GM18907 (cell line): ENCODE results near the gene EZH1.
"Not testable (repeated sequence)": the region's sequence is repeated elsewhere in the genome, so short reads cannot be mapped to it uniquely, and the experiment has no call there.

Experiments
- ATAC-seq: cut with Tn5 transposase; IDR thresholded peaks from one replicate; pipeline ENCODE4 v1.9.1; 2021; ENCODE audit warnings: mild to moderate bottlenecking, moderate library complexity; ENCODE audit not compliant: unreplicated experiment

EZH1 gene

GRCh38 chr17:42672038-42672437, 72.8 kb downstream of the EZH1 start:
- no peak for ATAC-seq

- no peak for ATAC-seq
Observed at GRCh38 chr17:42670789-42671657, 73.8 kb downstream of the EZH1 start.

DNA sequence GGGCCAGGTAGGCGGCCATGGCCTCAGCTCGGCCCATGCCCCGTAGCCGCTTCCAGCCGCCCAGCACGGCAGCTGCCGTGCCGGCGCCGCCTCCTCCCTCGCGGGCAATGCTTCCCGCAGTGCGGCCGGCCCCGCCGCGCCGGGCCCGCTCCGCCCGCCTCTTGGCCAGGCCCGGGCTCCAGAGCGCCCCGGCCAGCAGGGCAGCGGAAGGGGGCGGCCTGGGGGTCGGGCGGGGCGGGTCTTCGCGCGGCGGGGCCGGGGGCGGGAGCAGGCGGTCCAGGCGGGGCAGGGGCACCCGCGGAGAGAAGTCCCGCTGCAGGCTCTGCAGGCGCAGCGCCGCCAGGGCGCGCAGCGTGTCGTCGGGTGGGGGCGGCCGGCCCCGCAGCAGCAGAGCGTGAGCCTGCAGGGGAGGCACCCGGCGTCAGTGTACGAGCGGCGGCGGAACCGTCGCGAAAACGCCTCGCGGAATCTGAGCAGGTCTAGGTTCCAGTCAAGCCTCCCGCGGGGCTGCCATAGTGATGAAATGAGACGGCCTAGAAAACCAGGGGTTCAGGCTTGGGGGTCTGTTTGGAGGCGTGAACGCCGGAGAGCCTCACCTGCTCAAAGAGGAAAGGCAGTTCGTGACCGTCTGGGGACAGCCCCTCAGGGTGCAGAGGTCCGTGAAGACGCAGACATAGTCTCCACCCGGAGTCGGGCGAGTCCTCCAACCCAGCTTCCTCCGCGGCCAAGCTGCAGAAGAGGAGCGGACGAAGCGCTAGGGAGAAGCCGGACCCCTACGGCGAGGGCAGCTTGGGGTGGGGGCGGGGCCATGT, 74.7 kb downstream of the EZH1 start:
- ATAC-seq: no peak

GRCh38 chr17:42669705-42669976, 75.2 kb downstream of the EZH1 start:
- ATAC-seq: no peak

GRCh38 chr17:42667088-42667951, 77.5 kb downstream of the EZH1 start:
- no peak for ATAC-seq

DNA sequence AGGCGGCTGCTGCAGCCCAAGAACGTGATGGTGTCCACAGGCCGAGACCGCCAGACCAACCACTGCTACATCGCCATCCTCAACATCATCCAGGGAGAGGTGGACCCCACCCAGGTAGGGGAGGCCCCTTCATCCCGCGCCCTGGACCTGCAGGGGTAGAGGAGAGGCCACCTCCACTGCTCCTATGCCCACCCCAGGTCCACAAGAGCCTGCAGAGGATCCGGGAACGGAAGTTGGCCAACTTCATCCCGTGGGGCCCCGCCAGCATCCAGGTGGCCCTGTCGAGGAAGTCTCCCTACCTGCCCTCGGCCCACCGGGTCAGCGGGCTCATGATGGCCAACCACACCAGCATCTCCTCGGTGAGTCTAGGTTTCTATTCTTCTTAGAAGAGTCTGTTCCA, 78.7 kb downstream of the EZH1 start:
- ATAC-seq: not testable (repeated sequence)

DNA sequence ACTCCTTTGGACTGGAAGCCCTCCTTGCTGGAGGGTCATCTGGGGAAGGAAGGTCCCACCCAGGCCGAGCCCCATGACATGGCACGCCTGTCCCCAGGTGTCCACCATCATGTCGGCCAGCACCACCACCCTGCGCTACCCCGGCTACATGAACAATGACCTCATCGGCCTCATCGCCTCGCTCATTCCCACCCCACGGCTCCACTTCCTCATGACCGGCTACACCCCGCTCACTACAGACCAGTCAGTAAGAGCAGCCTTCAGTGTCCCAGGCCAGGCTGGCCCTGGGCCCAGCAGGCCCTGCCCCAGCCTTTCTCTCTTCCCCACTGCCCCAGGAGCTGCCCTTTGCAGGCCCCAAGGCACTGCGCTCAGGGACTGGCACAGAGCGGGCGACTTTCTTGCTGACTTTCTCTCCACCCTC, 79.2 kb downstream of the EZH1 start:
- no peak for ATAC-seq

GRCh38 chr17:42660692-42661345, 84.0 kb downstream of the EZH1 start:
- no peak for ATAC-seq

DNA sequence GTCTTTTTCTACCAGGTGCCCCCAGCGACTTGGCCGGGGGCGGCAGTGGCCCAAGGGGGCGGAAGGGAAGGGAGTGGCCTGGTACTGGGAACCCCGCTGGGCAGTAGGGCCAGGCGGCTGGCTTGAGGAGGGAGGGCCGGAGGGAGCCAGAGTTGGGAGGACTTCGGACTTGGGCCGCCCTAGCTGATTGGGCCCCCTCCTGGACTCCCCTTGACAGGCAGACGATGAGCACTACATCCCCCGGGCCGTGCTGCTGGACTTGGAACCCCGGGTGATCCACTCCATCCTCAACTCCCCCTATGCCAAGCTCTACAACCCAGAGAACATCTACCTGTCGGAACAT, 84.9 kb downstream of the EZH1 start:
- not testable (repeated sequence) for ATAC-seq

GRCh38 chr17:42659079-42659931, 85.5 kb downstream of the EZH1 start, which contains the start of gene TUBG2:
Gene TUBG2 (plus strand): TSS chr17:42659284. CDS start chr17:42659504, 220 bp downstream.
- ATAC-seq: no peak

DNA sequence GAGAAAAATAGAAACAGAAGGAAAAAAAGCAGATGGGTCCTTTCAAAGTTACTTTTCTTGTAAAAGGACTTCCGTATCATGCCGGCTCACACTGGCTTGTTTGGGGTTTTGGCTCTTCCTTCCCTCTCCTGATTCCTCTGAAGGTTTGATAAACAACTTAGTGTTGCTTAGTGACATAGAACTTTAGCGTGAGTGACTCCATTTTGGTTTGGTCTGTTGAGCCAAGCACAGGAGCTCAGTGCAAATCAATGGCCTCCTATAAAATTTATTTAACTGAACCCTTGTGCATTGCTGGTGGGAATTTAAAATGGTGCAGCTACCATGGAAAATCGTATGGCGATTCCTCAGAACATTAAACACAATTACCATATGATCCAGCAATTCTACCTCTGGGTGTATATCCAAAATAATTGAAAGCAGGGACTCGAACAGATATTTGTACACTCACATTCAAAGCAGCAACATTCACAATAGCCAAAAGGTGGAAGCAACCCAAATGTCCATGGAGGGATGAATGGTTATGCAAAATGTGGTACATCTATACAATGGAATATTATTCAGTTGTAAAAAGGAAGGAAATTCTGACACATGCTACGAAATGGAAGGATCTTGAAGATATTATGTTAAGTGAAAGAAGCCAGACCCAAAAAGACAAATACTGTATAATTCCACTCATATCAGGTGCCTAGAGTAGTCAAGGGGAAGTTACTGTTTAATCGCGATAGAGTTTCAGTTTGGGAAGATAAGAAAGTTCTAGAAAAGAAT, 86.8 kb downstream of the EZH1 start:
- no peak for ATAC-seq

- ATAC-seq: no peak
Observed at GRCh38 chr17:42655528-42655927, 89.3 kb downstream of the EZH1 start.

DNA sequence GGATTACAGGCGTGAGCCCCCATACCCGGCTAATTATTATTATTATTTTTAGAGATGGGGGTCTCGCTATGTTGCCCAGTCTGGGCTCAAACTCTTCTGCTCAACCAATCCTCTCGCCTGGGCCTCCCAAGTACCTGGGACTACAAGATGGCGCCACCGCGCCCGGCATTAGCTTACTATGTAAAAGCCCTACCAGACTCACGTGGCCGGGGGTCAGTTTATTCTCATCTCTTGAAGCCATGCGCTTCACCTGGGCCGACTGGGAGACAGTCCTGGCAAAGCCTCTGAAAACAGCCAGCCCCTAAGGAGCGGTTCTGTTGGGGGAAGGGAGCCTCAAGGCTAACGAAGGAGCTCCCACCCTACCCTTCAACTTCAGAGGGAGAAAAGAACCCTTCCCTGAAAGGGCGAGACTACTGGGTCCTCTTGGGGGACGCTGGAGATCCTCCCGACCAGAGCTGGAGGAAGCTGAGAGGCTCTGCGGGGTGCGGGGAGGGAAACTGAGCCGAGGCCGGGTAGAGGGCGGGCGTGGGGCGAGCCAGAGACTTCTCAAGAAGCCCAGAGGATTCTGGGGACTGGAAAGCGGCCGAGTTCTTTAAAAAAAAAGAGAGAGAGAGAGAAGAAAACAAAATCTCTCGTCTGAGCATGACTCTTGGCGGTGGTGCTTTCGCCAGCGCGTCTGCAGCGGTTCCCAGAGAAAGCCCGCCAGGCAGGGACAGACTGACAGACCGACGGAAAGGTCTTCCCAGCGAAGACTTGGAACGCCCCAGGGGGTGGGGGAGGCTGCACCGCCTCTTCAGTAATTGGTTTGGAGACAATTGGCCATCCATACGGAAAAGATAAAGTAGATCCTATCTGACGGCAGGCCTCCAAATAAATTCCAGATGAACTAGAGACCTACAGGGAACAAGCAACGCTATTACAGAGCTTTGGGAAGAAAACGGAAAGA, 91.4 kb downstream of the EZH1 start:
- ATAC-seq: no peak

DNA sequence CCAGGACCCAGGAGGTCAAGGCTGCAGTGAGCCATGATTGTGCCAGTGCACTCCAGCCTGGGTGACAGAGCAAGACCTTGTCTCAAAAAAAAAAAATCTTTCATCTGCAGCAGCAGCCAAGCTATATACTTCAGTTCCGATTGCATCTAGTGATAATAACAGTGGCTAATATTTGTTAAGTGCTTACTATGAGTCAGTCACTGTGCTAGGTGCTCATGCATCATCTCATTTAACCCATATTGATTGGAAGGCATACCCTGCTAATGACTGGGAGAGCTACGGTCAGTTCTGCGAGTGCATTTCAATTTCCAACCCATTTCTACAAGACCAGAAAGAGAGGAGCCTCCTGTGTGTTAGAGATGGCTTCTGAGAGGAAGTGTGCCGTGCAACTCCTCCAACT, 93.4 kb downstream of the EZH1 start:
- ATAC-seq: no peak
